Inflammatory macrophage treated with lipopolysaccharide for 4 hours (primary cell): Measurements from ENCODE around the gene C16orf90.
"Not testable (repeated sequence)": the region's sequence is repeated elsewhere in the genome, so short reads cannot be mapped to it uniquely, and the experiment has no call there.

Experiments
- DNase-seq: peaks from one replicate; pipeline ENCODE4 v3.0.0-alpha.2; 2020

C16orf90 gene

DNA sequence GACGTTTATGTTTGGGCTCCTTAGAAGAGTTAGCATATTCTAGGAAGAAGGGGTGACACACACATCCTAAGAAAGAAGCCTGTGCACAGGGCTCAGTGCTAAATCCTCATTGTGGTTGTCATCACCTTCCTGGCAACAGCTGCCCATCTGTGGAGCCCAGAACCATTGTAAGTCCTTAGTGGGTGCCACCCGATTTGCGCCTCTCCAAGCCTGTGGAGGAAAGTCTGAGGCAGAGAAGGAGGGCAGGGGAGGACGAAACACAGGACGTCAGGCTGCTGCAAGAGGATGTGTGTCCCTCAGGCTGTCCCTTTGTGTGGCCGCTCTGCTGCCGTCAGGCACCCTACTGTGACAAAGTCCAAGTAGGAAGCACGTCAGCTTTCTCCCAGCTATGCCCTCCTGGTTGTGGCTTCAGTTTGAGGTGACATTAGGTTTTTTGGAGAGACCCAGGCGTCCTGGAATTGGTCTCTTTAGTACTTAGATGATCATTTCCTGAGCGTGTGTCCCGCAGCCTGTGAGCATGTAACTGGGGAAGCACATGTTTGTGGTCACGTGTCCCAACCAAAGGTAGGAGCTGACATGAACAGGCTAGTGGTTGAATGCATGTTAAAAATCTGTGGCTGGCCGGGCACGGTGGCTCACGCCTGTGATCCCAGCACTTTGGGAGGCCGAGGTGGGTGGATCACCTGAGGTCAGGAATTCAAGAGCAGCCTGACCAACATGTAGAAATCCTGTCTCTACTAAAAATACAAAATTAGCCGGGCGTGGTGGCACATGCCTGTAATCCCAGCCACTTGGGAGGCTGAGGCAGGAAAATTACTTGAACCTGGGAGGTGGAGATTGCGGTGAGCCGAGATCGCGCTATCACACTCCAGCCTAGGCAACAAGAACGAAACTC is 16.2 kb upstream of the C16orf90 start:
- DNase-seq: no peak

DNA sequence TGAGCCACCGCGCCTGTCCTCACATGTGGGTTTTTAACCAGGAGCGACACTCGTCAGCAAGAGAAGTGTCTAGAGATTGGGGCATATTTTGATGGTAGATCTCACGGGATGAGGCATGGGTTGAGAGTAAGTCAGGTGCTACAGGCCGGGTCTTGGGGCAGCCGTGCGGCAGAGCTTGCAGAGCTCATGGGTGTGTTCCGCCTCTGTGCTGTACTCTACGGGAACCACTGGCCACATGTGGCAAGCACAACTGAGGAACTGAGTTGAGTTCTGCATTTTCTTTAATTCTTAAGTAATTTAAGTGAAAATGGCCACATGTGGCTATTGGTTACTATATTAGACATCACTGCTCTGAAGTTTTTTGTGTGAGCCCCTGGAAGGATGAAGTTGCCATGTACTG is 15.1 kb upstream of the C16orf90 start:
- no peak for DNase-seq

GRCh38 chr16:3509470-3509928 is 14.2 kb upstream of the C16orf90 start:
- DNase-seq: no peak

- DNase-seq: no peak
Measured at GRCh38 chr16:3508736-3509135, 13.4 kb upstream of the C16orf90 start.

DNA sequence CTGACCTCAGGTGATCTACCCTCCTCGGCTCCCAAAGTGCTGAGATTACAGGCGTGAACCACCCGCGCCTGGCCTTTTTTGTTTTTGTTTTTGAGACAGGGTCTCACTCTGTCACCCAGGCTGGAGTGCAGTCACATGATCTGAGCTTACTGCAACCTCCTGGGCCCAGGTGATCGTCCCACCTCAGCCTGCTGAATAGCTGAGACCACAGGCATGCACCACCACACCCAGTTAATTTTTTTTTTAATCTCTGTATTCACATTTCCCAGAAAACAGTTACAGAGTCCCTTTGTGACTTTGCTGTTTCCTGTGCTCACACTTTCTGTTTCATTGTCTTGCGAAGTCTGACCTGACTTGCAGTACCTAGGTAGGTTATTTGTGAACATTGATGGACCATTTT is 8.2 kb upstream of the C16orf90 start:
- DNase-seq: no peak

GRCh38 chr16:3501783-3502400 is 6.6 kb upstream of the C16orf90 start:
- DNase-seq: no peak

DNA sequence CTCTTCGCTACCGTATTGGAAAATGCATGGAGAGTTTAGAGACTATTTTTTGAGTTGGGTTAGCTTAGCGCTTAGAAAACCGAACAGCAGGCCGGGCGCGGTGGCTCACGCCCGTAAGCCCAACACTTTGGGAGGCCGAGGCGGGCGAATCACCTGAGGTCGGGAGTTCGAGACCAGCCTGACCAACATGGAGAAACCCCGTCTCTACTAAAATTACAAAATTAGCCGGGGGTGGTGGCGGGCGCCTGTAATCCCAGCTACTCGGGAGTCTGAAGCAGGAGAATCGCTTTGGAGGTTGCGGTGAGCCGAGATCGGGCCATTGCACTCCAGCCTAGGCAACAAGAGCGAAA is 6.1 kb upstream of the C16orf90 start:
- DNase-seq: not testable (repeated sequence)

- no peak for DNase-seq
Measured at GRCh38 chr16:3498988-3499387, 3.7 kb upstream of the C16orf90 start.

DNA sequence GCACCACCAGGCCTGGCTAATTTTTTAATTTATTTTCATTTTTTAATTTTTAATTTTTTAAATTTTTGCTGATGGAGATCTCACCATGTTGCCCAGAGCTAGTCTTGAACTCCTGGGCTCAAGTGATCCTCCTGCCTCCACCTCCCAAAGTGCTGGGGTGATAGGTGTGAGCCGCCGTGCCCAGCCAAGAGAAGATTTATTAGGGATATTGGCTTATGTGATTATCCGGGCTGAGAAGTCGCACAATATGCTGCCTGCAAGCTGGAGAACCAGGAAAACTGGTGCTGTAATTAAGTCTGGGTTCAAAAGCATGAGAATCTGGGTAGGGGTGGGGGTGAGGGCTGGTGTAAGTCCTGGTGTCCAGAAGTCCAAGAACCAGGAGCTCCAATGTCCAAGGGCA is 2.5 kb upstream of the C16orf90 start:
- DNase-seq: no peak

- no peak for DNase-seq
Measured at GRCh38 chr16:3496386-3496785, 1.1 kb upstream of the C16orf90 start.

GRCh38 chr16:3494386-3494973 is 809 bp downstream of the C16orf90 start:
- no peak for DNase-seq

- no peak for DNase-seq
Measured at GRCh38 chr16:3492356-3492755, 2.9 kb downstream of the C16orf90 start.

DNA sequence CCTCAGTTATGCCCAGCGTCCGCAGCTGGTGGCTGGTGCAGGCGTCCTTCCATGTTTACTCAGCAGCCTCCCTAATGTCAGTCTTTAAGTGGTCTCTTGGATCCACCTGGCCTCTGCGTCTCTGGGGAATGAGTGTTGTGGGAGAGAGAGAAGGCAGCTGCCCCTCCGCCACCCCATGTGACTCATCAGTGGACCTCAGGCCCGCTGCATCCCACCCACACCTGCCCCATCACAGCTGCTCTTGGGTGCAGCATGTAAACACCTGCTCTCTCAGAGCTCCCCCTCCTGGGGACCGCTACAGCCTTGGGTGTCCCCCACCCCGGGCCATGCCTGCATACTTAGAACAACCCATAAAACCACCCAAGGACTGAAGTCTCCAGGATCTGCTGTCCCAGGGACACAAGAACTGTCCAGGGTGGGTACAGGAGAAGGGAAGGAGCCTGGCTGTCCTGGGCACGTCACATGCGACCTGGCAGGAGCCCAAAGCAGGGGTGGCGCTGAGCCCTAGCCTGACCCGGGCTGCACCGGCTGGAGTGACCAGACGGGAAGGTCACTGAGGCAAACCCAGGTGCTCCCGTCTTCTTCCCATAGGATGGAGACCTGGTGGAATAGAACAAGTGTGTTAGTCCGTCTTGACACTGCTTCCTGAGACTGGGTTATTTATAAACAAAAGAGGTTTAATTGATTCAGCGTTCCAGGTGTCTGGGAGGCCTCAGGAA is 4.2 kb downstream of the C16orf90 start:
- no peak for DNase-seq

GRCh38 chr16:3488801-3489200 is 6.5 kb downstream of the C16orf90 start:
- no peak for DNase-seq

- no peak for DNase-seq
Measured at GRCh38 chr16:3487521-3488410, 7.5 kb downstream of the C16orf90 start.

GRCh38 chr16:3486506-3487215 is 8.6 kb downstream of the C16orf90 start:
- DNase-seq: no peak

GRCh38 chr16:3485821-3486505 is 9.3 kb downstream of the C16orf90 start:
- DNase-seq: no peak

- DNase-seq: no peak
Measured at GRCh38 chr16:3485097-3485745, 10.1 kb downstream of the C16orf90 start.

- DNase-seq: no peak
Measured at GRCh38 chr16:3484318-3485096, 10.8 kb downstream of the C16orf90 start.
